Cardiac muscle cell (in vitro differentiated cells and primary cell): Measurements from ENCODE around the gene ZNF133. TPM values are rescaled to one million over a fixed set of nuclear protein-coding genes. Genes with fewer than 3 reads are reported as not detected.

Experiments used
- DNase-seq, 2 donors: peaks; one replicate each; pipeline versions ENCODE4 v3.0.0 to v3.0.0-alpha.2; 2010 to 2017; ENCODE audit warnings: low read depth in 1 of 2, low spot score in 1 of 2
- H3K27ac ChIP-seq: fragments of 200-600 bp; sonication (generic); 2 replicates; pipeline ENCODE4 v1.5.1; 2016
- H3K27me3 ChIP-seq: fragments of 200-600 bp; sonication (generic); 2 replicates; pipeline ENCODE4 v1.6.0; 2016; ENCODE audit warnings: control low read depth
- H3K36me3 ChIP-seq: fragments of 200-600 bp; sonication (generic); 2 replicates; pipeline ENCODE4 v1.5.1; 2016; ENCODE audit warnings: control low read depth
- H3K4me1 ChIP-seq: fragments of 200-600 bp; sonication (generic); 2 replicates; pipeline ENCODE4 v1.8.1; 2017; ENCODE audit warnings: low read depth, mild to moderate bottlenecking, mixed run types
- H3K4me3 ChIP-seq: fragments of 200-600 bp; sonication (generic); 2 replicates; pipeline ENCODE4 v1.5.1; 2016; ENCODE audit warnings: mild to moderate bottlenecking
- H3K9me3 ChIP-seq: fragments of 200-600 bp; sonication (generic); 2 replicates; pipeline ENCODE4 v1.5.1; 2017; ENCODE audit warnings: low read depth, mild to moderate bottlenecking, control low read depth
- polyA plus RNA-seq: library from polyadenylated mRNA; unstranded; fragments of >200 nt; fragmentation: Nextera tagmentation; extraction: Ambion mirVana; gene quantifications from 2 replicates; pipeline ENCODE4 v1.2.1, GENCODE V29; 2016
- total RNA-seq: library from RNA; depleted of rRNA; stranded (reverse); fragments of >200 nt; gene quantifications from 2 replicates; pipeline ENCODE4 v1.2.3, GENCODE V29; 2016
- TF ChIP-seq, protein P1 (sequence below): IDR thresholded peaks from 2 replicates; pipeline ENCODE4 v1.5.1; 2012; ENCODE audit warnings: low read depth, mild to moderate bottlenecking, low read length

The ZNF133 gene
- total and polyA plus RNA-seq, 2 experiments from 2014 or later, result 24.1 to 34.4 TPM

DNA sequence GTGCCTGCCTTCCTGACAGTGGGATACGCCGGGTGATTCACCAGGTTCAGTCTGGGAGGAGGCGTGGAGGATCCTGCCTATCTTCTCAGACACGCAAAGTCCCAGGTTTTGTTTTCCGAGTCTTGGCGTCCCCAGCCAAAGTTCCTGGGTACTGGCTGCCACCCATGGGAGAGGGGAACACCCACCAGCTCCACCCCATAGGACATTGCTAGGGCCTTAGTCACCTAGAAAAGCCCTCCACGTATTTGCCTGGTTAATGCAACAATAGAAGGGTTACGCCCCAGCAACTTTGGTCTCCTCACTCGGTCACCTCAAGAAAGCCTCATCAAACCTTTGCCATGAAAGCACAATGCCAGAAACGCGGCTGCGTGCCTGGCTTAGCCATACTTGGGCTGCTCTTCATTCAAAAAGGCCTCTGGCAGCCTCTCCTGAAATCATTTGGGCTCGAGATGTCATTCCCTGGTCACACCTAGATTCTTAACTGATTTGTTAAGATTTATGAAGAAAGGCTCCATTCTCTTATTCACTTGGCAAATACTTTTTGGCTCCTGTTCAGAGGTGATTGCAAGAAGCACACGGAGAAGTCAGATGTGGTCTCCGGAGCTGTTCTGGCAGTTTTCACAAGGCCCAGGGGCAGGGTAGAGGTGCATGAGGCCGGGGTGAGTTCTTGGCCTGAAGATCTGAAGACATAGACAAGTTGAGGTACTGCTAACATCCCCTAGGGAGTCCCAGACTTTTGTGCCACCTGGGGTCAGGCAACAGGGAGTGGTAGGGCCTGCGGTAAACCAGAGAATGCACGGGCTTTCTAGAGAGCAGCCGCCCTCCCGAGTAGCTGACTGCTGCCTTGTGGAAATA, 35.5 kb upstream of the ZNF133 start:
- DNase-seq, result no peak
- Histone ChIP-seq H3K4me3 (no peak overlapping the region), H3K27me3 (no peaks in the 10 kb centered on the region), H3K9me3 (no peaks in the 10 kb centered on the region), H3K4me1 (no peaks in the 10 kb centered on the region), H3K27ac (no peak overlapping the region), H3K36me3 (no peaks in the 10 kb centered on the region)
- TF ChIP-seq, protein P1, sequence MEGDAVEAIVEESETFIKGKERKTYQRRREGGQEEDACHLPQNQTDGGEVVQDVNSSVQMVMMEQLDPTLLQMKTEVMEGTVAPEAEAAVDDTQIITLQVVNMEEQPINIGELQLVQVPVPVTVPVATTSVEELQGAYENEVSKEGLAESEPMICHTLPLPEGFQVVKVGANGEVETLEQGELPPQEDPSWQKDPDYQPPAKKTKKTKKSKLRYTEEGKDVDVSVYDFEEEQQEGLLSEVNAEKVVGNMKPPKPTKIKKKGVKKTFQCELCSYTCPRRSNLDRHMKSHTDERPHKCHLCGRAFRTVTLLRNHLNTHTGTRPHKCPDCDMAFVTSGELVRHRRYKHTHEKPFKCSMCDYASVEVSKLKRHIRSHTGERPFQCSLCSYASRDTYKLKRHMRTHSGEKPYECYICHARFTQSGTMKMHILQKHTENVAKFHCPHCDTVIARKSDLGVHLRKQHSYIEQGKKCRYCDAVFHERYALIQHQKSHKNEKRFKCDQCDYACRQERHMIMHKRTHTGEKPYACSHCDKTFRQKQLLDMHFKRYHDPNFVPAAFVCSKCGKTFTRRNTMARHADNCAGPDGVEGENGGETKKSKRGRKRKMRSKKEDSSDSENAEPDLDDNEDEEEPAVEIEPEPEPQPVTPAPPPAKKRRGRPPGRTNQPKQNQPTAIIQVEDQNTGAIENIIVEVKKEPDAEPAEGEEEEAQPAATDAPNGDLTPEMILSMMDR, result no peak

DNA sequence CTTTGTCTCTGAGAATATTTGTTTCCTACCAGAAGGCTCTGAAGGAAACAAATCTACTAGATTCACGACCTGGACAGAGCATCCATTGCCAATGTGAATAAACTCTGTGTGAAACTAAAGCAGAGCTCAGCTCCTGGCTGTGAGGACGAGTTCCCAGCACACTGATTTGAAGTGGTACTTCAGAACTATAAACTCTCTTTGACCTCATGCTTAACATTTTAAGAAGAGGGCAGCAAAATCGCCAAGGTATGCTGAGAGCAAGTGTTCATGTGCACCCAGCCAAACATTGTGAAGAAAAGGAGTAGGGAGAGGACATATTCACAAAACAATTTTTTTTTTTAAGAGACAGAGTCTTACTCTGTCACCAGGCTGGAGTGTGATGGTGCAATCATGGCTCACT, 33.7 kb upstream of the ZNF133 start:
- Histone ChIP-seq H3K4me1 (no peaks in the 10 kb centered on the region), H3K27ac (no peak overlapping the region), H3K36me3 (no peaks in the 10 kb centered on the region), H3K27me3 (no peaks in the 10 kb centered on the region), H3K9me3 (no peaks in the 10 kb centered on the region), H3K4me3 (no peak overlapping the region)
- peak in 1 of 2 donors; percentile 40 for DNase-seq
- TF ChIP-seq, protein P1, result no peak

DNA sequence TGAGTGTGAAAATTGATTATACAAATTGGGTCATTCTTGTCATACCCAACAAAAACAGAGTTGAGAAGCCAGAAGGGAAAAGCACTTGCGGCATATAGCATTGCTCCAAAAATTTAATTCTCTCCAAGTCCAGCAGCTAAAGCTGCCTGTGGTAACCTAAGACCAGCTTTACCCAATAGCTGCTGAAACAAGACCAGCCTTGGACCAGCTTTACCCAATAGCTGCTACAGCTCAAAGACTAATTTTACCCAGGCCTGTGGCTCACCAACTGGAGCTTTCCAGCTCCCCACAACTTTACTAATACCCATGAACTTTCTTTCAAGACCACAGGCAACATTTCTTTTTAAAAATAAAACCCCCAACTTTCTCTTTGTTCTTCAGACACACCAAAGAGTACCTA, 32.8 kb upstream of the ZNF133 start:
- H3K4me3 ChIP-seq, result no peak overlapping the region
- H3K9me3 ChIP-seq, result no peaks in the 10 kb centered on the region
- TF ChIP-seq, protein P1, result no peak
- H3K36me3 ChIP-seq, result no peaks in the 10 kb centered on the region
- no peaks in the 10 kb centered on the region for H3K4me1 ChIP-seq
- H3K27ac ChIP-seq, result no peak overlapping the region
- no peak for DNase-seq
- H3K27me3 ChIP-seq, result no peaks in the 10 kb centered on the region

DNA sequence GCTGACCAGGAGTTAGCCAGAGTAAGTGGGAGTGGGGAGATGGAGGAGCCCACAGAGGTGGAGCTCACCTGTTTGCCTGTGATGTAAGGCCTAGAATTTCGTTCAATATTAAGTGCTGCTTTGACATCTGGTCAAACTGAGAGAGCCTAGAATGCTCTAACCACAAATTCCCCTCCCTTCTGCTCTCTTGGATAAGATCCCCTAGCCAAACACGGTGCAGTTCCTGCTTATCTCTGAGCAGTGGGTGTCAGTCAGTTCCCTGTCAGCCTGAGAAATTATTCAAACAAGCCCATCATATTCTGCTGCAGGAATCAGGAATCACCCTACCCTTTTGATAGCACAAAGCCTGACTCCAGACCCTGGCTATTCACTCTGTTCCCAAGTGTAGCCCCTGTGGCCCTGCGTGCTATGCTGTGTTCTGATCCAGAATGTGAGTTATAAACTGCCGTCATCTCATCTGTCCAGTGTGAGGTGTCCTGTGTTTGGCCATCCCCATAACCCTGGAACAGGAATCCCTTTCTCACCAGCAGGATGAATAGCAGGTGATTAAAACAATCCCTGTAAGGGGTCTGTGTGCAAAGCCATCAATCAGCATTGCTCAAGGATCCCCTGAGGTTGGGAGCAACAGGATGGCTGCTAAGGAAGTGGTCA, 31.8 kb upstream of the ZNF133 start:
- DNase-seq, result no peak
- no peaks in the 10 kb centered on the region for H3K4me1 ChIP-seq
- H3K36me3 ChIP-seq, result no peaks in the 10 kb centered on the region
- H3K4me3 ChIP-seq, result no peak overlapping the region
- no peak overlapping the region for H3K27ac ChIP-seq
- no peaks in the 10 kb centered on the region for H3K27me3 ChIP-seq
- TF ChIP-seq, protein P1, result no peak
- no peaks in the 10 kb centered on the region for H3K9me3 ChIP-seq

DNA sequence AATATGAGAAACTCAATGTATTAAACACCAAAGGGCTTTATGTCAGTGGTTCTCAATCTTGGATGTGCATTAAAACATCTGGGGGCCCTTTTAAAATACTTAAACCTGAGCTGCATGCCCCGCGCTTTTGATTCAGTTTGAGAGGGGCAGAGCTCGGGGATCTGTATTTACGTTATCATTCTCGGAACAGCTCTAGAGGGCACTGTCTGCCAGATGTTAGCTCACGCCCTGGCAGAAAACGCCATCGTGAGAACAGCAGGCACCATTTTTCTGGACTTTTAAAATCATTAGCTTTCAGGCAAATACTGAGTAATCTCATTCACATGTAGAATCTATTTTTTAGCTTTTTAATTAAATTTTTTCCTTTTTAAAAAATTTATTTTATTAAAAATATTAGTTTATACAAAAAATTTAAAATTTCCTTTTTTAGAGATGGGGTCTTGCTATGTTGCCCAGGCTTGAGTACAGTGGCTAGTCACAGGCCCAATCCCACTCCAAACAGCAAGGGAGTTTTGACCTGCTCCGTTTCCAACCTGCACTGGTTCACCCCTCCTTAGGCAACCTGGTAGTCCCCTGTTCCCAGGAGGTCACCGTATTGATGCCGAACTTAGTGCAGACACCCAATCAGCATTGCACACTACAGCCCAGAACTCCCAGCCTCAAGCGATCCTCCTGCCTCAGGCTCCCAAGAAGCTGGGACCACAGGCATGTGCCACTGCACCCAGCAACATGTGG, 30.0 kb upstream of the ZNF133 start:
- no peaks in the 10 kb centered on the region for H3K4me1 ChIP-seq
- H3K4me3 ChIP-seq, result no peak overlapping the region
- TF ChIP-seq, protein P1, result no peak
- DNase-seq, result no peak
- no peaks in the 10 kb centered on the region for H3K27me3 ChIP-seq
- H3K36me3 ChIP-seq, result no peaks in the 10 kb centered on the region
- no peaks in the 10 kb centered on the region for H3K9me3 ChIP-seq
- no peak overlapping the region for H3K27ac ChIP-seq
